ENCODE results near the gene DYNC2H1.

The DYNC2H1 gene, protein sequence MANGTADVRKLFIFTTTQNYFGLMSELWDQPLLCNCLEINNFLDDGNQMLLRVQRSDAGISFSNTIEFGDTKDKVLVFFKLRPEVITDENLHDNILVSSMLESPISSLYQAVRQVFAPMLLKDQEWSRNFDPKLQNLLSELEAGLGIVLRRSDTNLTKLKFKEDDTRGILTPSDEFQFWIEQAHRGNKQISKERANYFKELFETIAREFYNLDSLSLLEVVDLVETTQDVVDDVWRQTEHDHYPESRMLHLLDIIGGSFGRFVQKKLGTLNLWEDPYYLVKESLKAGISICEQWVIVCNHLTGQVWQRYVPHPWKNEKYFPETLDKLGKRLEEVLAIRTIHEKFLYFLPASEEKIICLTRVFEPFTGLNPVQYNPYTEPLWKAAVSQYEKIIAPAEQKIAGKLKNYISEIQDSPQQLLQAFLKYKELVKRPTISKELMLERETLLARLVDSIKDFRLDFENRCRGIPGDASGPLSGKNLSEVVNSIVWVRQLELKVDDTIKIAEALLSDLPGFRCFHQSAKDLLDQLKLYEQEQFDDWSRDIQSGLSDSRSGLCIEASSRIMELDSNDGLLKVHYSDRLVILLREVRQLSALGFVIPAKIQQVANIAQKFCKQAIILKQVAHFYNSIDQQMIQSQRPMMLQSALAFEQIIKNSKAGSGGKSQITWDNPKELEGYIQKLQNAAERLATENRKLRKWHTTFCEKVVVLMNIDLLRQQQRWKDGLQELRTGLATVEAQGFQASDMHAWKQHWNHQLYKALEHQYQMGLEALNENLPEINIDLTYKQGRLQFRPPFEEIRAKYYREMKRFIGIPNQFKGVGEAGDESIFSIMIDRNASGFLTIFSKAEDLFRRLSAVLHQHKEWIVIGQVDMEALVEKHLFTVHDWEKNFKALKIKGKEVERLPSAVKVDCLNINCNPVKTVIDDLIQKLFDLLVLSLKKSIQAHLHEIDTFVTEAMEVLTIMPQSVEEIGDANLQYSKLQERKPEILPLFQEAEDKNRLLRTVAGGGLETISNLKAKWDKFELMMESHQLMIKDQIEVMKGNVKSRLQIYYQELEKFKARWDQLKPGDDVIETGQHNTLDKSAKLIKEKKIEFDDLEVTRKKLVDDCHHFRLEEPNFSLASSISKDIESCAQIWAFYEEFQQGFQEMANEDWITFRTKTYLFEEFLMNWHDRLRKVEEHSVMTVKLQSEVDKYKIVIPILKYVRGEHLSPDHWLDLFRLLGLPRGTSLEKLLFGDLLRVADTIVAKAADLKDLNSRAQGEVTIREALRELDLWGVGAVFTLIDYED (N-terminal part only)

GRCh38 chr11:103108933-103109817, at the start of gene DYNC2H1:
Gene DYNC2H1, plus strand, starts transcription at chr11:103109426. Its CDS starts 149 bp downstream, at chr11:103109575.
- DNase-seq: peak; percentile 94

- DNase-seq: no peak
Measured at GRCh38 chr11:103061656-103062055, 47.6 kb upstream of the DYNC2H1 start.

GRCh38 chr11:103067118-103067517, 42.1 kb upstream of the DYNC2H1 start:
- DNase-seq: no peak

GRCh38 chr11:103069367-103069766, 39.9 kb upstream of the DYNC2H1 start:
- no peak for DNase-seq

- no peak for DNase-seq
Measured at GRCh38 chr11:103070142-103070541, 39.1 kb upstream of the DYNC2H1 start.

DNA sequence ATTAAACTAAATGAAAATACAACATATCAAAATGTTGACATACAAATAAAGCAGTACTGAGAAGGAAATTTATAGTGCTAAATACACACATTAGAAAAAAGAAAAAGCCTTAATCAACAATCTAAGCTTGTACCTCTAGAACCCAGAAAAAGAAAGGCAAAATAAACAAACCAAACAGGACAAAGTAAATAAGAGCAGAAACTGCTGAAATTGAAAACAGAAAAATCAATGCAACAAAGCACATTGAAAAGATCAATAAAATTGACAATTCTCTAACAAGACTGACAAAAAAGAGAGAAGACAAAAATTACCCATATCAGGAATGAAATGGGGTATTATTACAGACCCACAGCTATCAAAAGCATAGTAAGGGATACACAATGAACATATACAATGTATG, 38.2 kb upstream of the DYNC2H1 start:
- no peak for DNase-seq

GRCh38 chr11:103076361-103076760, 32.9 kb upstream of the DYNC2H1 start:
- DNase-seq: no peak

- no peak for DNase-seq
Measured at GRCh38 chr11:103077554-103077953, 31.7 kb upstream of the DYNC2H1 start.

DNA sequence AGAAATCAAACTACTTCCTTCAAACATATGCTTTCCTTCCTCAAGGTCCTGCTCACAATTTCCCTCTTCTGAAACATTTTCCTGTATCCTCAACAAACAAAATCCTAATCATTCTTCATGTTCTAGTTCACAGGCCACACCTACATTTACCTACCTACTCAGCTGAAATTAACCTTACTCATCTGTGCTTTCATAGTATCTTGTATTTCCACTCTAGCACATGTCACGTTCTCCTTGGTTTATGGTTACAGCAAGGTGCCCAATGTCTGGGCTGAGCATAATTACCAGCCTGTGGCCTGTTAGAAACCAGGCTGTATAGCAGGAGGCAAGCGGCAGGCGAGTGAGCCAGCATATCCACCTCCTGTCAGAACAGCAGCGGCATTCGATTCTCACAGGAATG, 30.5 kb upstream of the DYNC2H1 start:
- DNase-seq: no peak

DNA sequence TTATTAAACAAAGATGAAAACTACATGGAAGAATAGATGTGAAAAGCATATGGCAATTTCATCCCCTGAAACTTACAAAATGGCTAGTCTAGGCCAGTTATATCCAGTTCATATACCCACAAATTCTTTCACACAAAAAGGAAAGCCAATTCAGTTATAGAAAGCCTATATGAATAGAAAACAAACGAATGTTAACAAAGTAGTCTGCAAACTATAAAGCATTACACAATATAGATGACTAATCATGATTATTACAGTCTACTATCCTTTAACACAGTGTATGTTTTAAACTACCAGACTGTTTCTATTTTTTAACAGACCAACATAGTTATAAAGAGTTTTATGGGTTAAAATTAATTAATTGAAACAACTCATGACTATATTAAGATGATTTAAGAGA, 29.4 kb upstream of the DYNC2H1 start:
- DNase-seq: no peak

- DNase-seq: no peak
Measured at GRCh38 chr11:103085758-103086365, 23.4 kb upstream of the DYNC2H1 start.

- DNase-seq: no peak
Measured at GRCh38 chr11:103086461-103086860, 22.8 kb upstream of the DYNC2H1 start.

DNA sequence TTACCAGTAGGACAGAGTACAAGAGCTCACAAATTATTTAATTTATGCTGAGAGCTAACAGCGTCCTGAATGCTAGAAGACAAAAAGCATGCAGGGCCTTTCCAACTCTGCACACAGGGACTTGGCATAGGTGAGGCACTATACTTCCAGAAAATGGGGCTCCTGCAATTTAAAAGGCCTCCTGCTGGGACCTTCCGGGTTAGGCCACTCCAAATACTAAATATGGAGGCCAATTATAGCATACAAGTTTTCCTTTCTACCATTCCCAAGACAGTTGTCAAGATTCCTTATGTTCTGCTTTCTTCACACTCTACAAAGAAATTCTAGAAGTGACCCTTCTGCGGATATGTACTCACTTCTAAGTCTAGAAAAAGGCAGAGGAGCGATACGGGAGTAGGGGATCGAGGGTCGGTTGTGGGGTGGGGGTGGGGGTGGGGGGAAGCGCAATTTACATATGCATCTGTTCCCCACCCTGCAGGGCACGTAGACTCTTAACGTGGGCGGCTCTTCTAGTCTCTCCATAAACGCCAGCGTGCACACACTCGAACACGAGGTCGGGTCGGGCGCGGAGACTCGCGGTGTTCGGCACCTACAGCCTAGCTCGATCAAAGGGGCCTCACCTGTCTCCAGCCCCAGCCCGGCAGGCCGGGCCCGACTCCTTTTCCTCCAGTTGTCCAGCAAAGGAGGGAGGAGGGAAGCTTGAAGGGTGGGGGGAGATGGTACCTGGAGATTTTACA, 18.0 kb upstream of the DYNC2H1 start:
- peak; percentile 59 for DNase-seq

GRCh38 chr11:103091801-103092524, 17.3 kb upstream of the DYNC2H1 start, which contains the start of gene DCUN1D5:
Gene DCUN1D5, minus strand, starts transcription at chr11:103092160. Its CDS starts 288 bp downstream, at chr11:103091872.
- DNase-seq: peak; percentile 96

GRCh38 chr11:103097279-103097678, 11.9 kb upstream of the DYNC2H1 start:
- no peak for DNase-seq

DNA sequence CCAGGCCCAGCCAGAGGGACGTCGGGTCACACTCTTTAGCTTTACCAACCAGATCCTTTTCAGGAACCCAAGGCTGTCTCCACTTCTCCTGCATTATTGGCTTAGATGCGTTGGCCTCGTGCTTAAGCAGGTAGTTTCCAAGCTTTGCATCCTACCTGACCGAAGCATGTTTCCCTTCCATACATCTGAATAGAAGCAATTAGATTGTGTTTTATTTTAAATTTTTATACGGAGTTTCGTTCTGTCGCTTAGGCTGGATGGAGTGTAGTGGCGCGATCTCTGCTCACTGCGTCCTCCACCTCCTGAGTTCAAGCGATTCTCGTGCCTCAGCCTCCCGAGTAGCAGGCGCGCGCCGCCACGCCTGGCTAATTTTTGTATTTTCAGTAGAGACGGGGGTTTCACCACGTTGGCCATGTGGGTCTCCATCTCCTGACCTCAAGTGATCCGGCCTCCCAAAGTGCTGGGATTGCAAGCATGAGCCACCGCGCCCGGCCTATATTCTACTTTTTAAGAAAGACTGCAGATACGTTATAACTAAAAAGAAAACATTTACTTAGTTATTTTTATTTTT, 677 bp downstream of the DYNC2H1 start:
- DNase-seq: no peak

GRCh38 chr11:103110391-103110790, 1.2 kb downstream of the DYNC2H1 start:
- DNase-seq: no peak

DNA sequence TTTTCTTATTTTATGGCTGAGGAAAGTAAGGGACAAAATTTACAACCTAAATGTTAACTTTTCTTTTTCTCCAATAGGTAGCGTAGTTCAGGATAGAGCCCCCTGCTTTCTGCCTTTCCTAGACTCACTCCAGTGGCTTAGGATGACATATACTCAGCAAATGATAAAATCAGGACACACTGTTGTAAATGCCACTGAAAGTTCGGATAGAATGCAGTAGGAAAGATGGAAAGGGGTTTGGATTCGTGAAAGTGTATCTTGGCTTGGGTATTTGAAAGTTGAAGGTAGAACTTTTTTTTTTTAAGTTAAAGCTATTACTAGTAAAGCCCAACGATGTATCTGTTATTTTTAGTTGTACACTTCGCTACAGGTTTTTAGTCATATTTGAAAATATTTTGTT, 2.2 kb downstream of the DYNC2H1 start:
- DNase-seq: no peak

GRCh38 chr11:103112364-103112763, 3.1 kb downstream of the DYNC2H1 start:
- no peak for DNase-seq

DNA sequence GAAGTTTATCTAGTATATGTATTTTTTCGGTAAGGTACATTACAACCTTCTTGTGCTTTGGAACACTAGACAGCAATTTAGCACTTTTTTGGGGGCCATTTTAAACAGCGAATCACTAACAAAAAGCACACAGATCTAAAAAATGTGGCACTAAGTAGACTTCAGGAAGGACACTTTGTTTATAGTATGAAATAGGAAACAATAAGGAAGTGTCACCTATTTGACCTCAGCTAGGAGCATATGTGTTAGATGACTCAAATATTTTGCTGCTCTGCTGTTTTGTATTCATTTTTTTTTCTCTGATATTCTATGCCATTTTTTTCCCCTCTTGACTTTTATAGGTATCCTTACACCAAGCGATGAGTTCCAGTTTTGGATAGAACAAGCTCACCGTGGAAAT, 5.6 kb downstream of the DYNC2H1 start:
- no peak for DNase-seq
